H1 (cell line): ENCODE results near the gene PTPRD.

Experiments
- CBX8 ChIP-seq: fragments of 300-800, 300-1000 bp; sonication (generic); IDR thresholded peaks from 2 replicates; pipeline ENCODE4 v1.7.1; 2016; ENCODE audit warnings: low read depth, low read length, borderline replicate concordance
- CEBPB ChIP-seq: IDR thresholded peaks from 2 replicates; pipeline ENCODE4 v1.6.1; 2012; ENCODE audit warnings: low read depth, low read length
- EP300 ChIP-seq, 2 experiments: IDR thresholded peaks; 1 replicate in 1 of 2; 2 replicates in 1 of 2; pipeline ENCODE4 v1.6.1; 2011 to 2012; ENCODE audit warnings: low read depth in 2 of 2, low read length in 2 of 2, mild to moderate bottlenecking in 2 of 2, borderline replicate concordance in 1 of 2, inconsistent platforms in 1 of 2, moderate library complexity in 1 of 2
- RAD21 ChIP-seq, 2 experiments: IDR thresholded peaks in 1 of 2; conservative IDR thresholded peaks in 1 of 2; 2 replicates each; pipeline ENCODE4 v1.6.1; 2011; ENCODE audit warnings: low read depth in 2 of 2, low read length in 2 of 2, improper control_type of control experiment in 1 of 2, inconsistent platforms in 1 of 2, mild to moderate bottlenecking in 1 of 2, moderate library complexity in 1 of 2
- RFX5 ChIP-seq: IDR thresholded peaks from 2 replicates; pipeline ENCODE4 v1.6.1; 2011; ENCODE audit warnings: low read depth, low read length, improper control_type of control experiment, borderline replicate concordance
- SP2 ChIP-seq: IDR thresholded peaks from 2 replicates; pipeline ENCODE4 v1.6.1; 2012; ENCODE audit warnings: mild to moderate bottlenecking, low read length, inconsistent platforms
- TEAD4 ChIP-seq: IDR thresholded peaks from 2 replicates; pipeline ENCODE4 v1.6.1; 2012; ENCODE audit warnings: low read depth, low read length, inconsistent platforms, mixed read lengths
- TF ChIP-seq, protein P1 (sequence below), 3 experiments: IDR thresholded peaks; 1 replicate in 2 of 3; 2 replicates in 1 of 3; pipeline versions ENCODE4 v1.5.1 to v1.6.1; 2011; ENCODE audit warnings: low read length in 3 of 3, mild to moderate bottlenecking in 3 of 3, inconsistent platforms in 2 of 3, low read depth in 1 of 3, moderate library complexity in 1 of 3; ENCODE audit not compliant: insufficient read depth in 1 of 3; ENCODE audit errors: control extremely low read depth in 1 of 3
- TF ChIP-seq, protein P2 (sequence below): IDR thresholded peaks from 2 replicates; pipeline ENCODE4 v1.6.1; 2012; ENCODE audit warnings: low read length, inconsistent platforms

DNA sequence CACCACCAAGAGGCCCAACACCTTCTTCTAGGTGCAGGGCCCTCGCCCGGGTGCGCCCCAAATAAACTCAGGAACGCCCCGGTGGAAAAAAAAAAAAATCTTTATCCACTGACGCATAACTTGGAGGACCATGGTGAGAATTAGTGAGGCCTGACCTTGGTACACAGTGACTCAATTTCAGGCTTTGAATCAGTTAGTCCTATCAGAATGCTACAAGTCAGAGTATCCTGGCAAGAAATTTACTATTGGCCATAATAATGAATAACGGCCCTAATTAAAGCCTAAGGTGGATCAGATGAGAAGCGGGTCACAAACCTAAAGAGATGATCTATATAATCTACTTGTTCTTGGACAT lies 1899.0 kb downstream of the PTPRD start:
- TF ChIP-seq, protein P1, sequence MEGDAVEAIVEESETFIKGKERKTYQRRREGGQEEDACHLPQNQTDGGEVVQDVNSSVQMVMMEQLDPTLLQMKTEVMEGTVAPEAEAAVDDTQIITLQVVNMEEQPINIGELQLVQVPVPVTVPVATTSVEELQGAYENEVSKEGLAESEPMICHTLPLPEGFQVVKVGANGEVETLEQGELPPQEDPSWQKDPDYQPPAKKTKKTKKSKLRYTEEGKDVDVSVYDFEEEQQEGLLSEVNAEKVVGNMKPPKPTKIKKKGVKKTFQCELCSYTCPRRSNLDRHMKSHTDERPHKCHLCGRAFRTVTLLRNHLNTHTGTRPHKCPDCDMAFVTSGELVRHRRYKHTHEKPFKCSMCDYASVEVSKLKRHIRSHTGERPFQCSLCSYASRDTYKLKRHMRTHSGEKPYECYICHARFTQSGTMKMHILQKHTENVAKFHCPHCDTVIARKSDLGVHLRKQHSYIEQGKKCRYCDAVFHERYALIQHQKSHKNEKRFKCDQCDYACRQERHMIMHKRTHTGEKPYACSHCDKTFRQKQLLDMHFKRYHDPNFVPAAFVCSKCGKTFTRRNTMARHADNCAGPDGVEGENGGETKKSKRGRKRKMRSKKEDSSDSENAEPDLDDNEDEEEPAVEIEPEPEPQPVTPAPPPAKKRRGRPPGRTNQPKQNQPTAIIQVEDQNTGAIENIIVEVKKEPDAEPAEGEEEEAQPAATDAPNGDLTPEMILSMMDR (IDR thresholded peaks at IDR 0.05; ENCODE audit: control extremely low read depth in 1 of 3, insufficient read depth in 1 of 3, low read depth in 1 of 3, low read length in 3 of 3), result no peak
- no peak for TF ChIP-seq TEAD4
- TF ChIP-seq CBX8, result no peak
- no peak for TF ChIP-seq SP2
- TF ChIP-seq EP300 (IDR thresholded peaks at IDR 0.05; ENCODE audit: borderline replicate concordance in 1 of 2, low read depth in 2 of 2, low read length in 2 of 2), result no peak
- TF ChIP-seq, protein P2, sequence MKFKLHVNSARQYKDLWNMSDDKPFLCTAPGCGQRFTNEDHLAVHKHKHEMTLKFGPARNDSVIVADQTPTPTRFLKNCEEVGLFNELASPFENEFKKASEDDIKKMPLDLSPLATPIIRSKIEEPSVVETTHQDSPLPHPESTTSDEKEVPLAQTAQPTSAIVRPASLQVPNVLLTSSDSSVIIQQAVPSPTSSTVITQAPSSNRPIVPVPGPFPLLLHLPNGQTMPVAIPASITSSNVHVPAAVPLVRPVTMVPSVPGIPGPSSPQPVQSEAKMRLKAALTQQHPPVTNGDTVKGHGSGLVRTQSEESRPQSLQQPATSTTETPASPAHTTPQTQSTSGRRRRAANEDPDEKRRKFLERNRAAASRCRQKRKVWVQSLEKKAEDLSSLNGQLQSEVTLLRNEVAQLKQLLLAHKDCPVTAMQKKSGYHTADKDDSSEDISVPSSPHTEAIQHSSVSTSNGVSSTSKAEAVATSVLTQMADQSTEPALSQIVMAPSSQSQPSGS, result no peak
- TF ChIP-seq RFX5, result no peak
- TF ChIP-seq CEBPB, result no peak
- no peak for TF ChIP-seq RAD21 (IDR thresholded peaks at IDR 0.05 in 1 of 2, conservative IDR thresholded peaks at IDR 0.05 in 1 of 2; ENCODE audit: low read depth in 2 of 2, low read length in 2 of 2)
